Endothelial cell (in vitro differentiated cells): ENCODE measurements around the gene RIMBP2. TPM values are rescaled to one million over a fixed set of nuclear protein-coding genes. Genes with fewer than 3 reads are reported as not detected.

ENCODE experiments used
- DNase-seq: peaks from one replicate; pipeline ENCODE4 v3.0.0; 2021; ENCODE audit warnings: low spot score
- H3K27ac Mint-ChIP-seq: one replicate; pipeline ENCODE4 v1.8.0; 2021; ENCODE audit warnings: mixed read lengths, inconsistent platforms; ENCODE audit not compliant: unreplicated experiment
- H3K27me3 Mint-ChIP-seq: one replicate; pipeline ENCODE4 v1.8.0; 2021; ENCODE audit warnings: mild to moderate bottlenecking, moderate library complexity, mixed read lengths, inconsistent platforms; ENCODE audit not compliant: unreplicated experiment
- H3K36me3 Mint-ChIP-seq: one replicate; pipeline ENCODE4 v1.8.0; 2021; ENCODE audit warnings: mild to moderate bottlenecking, low read depth, mixed read lengths, inconsistent platforms; ENCODE audit not compliant: unreplicated experiment
- H3K4me1 Mint-ChIP-seq: one replicate; pipeline ENCODE4 v1.8.0; 2021; ENCODE audit warnings: mild to moderate bottlenecking, mixed read lengths, inconsistent platforms; ENCODE audit not compliant: unreplicated experiment
- H3K4me3 Mint-ChIP-seq: one replicate; pipeline ENCODE4 v1.8.0; 2021; ENCODE audit warnings: mild to moderate bottlenecking, mixed read lengths, inconsistent platforms; ENCODE audit not compliant: unreplicated experiment
- H3K9me3 Mint-ChIP-seq: one replicate; pipeline ENCODE4 v1.8.0; 2021; ENCODE audit warnings: mixed read lengths, inconsistent platforms; ENCODE audit not compliant: unreplicated experiment
- CTCF ChIP-seq: fragments of 200-600 bp; sonication (generic); IDR thresholded peaks from one replicate; pipeline ENCODE4 v1.5.0; 2021; ENCODE audit warnings: antibody characterized with exemption; ENCODE audit not compliant: unreplicated experiment
- total RNA-seq: library from RNA; stranded (reverse); fragmentation: NEBNext Ultra II Directional; extraction: Animal tissue kit (Norgen Biotek cat#: 25700); gene quantifications from one replicate; pipeline ENCODE4 v1.2.1, GENCODE V29; 2021; ENCODE audit not compliant: unreplicated experiment

RIMBP2 gene
- total RNA-seq, 1 donor from 2014 or later = 1.4 TPM

- no peak for TF ChIP-seq CTCF
- Mint-ChIP-seq H3K4me1 (peaks cover 2% of the 10 kb centered on the region), H3K36me3 (peaks cover 8% of the 10 kb centered on the region), H3K9me3 (peaks cover 15% of the 10 kb centered on the region), H3K4me3 (no peak overlapping the region), H3K27ac (no peak overlapping the region), H3K27me3 (peaks cover 8% of the 10 kb centered on the region)
- DNase-seq = no peak
These were observed 71.5 kb downstream of the RIMBP2 start for GRCh38 chr12:130644566-130644965.

GRCh38 chr12:130644146-130644545, 72.0 kb downstream of the RIMBP2 start:
- peaks cover 15% of the 10 kb centered on the region for H3K9me3 Mint-ChIP-seq
- no peak overlapping the region for H3K27ac Mint-ChIP-seq
- H3K4me3 Mint-ChIP-seq = no peak overlapping the region
- peaks cover 8% of the 10 kb centered on the region for H3K36me3 Mint-ChIP-seq
- no peak for DNase-seq
- H3K4me1 Mint-ChIP-seq = peaks cover 3% of the 10 kb centered on the region
- no peak for TF ChIP-seq CTCF
- H3K27me3 Mint-ChIP-seq = peaks cover 8% of the 10 kb centered on the region

DNA sequence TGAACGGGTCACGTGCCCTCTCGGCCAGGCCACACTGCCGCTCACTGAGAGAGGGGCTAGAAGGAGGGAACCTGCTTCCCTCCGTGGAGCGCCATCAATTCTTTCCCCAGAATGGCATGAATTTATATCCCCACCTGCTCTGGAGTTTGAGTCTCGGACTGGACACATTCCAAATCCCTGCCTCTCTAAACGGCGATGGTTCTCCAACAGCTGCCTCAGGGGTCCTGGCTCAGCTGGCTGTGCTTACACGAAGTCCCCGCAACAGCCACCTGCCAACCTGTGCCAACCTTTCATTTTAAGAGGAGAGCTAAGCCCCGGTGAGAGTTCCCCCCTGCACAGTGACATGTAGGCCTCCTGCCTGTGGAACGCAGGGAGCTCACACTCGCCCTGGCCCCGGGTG, 73.2 kb downstream of the RIMBP2 start:
- no peak for TF ChIP-seq CTCF
- no peak for DNase-seq
- Mint-ChIP-seq H3K36me3 (peaks cover 8% of the 10 kb centered on the region), H3K9me3 (peaks cover 12% of the 10 kb centered on the region), H3K4me3 (no peak overlapping the region), H3K27me3 (peaks cover 8% of the 10 kb centered on the region), H3K27ac (no peak overlapping the region), H3K4me1 (peaks cover 3% of the 10 kb centered on the region)

- no peak for TF ChIP-seq CTCF
- Mint-ChIP-seq H3K4me3 (no peak overlapping the region), H3K27ac (no peak overlapping the region), H3K27me3 (peaks cover 8% of the 10 kb centered on the region), H3K36me3 (peaks cover 8% of the 10 kb centered on the region), H3K9me3 (peaks cover 9% of the 10 kb centered on the region), H3K4me1 (peaks cover 3% of the 10 kb centered on the region)
- no peak for DNase-seq
These were observed 74.4 kb downstream of the RIMBP2 start for GRCh38 chr12:130641533-130642184.

DNA sequence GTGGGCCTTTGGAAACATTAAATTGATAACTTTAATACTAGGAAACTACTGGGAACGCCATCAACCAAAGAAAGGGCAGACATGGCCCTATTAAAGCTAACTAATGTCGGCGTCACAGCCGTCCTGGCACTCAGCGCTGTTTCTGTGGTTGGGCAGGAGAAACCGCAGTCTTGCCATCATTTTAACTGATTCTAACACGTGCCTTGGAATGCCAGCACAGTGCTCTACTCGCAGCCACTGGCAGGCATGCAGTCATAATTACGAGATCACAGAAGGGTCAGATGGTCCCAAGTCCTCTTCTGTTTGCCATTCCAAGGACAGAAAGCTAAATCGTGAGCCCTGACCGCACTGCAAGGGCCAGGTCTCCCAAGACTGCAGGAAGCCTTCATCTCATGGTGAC, 75.2 kb downstream of the RIMBP2 start:
- TF ChIP-seq CTCF = no peak
- Mint-ChIP-seq H3K4me3 (no peak overlapping the region), H3K36me3 (peaks cover 4% of the 10 kb centered on the region), H3K27me3 (peaks cover 4% of the 10 kb centered on the region), H3K27ac (no peak overlapping the region), H3K9me3 (peaks cover 9% of the 10 kb centered on the region), H3K4me1 (peaks cover 3% of the 10 kb centered on the region)
- no peak for DNase-seq
